IMR-90 (cell line): ENCODE results near the gene MYL12B. TPM values are rescaled to one million over a fixed set of nuclear protein-coding genes. Genes with fewer than 3 reads are reported as not detected.

ENCODE experiments used
- ATAC-seq: fragments of 200-7000 bp; cut with Tn5 transposase; 2 replicates; pipeline ENCODE4 v1.9.1; 2020; ENCODE audit warnings: low read depth, mild to moderate bottlenecking, moderate library complexity
- BruUV-seq: library from RNA; stranded (reverse); fragments of 400-500 nt; replicated peaks from 2 replicates; lab custom pipeline; 2021; lab: Mats Ljungman, UMichigan
- CTCF ChIA-PET: fragments of 300-600 bp; formaldehyde crosslinking; extraction: SDS; loops from one replicate; lab custom pipeline; 2021; ENCODE audit warnings: antibody characterized with exemption; lab: Yijun Ruan, JAX
- POLR2A ChIA-PET: fragments of 300-600 bp; sonication (Branson Sonifier 250); formaldehyde crosslinking; loops from one replicate; lab custom pipeline; 2022; ENCODE audit warnings: antibody characterized with exemption; ENCODE audit not compliant: unreplicated experiment; lab: Charles Lee
- DNase-seq: peaks from one replicate; pipeline ENCODE4 v3.0.0; 2013
- H2AFZ ChIP-seq: replicated peaks from 2 replicates; pipeline ENCODE3; 2013; ENCODE audit warnings: low read length, mild to moderate bottlenecking; ENCODE audit not compliant: poor library complexity
- H2AK5ac ChIP-seq: 2 replicates; pipeline ENCODE4 v1.6.1; 2013; ENCODE audit warnings: low read depth, low read length, inconsistent platforms
- H2AK9ac ChIP-seq: replicated peaks from 2 replicates; pipeline ENCODE3; 2013; ENCODE audit warnings: mild to moderate bottlenecking, low read depth, low read length, moderate library complexity; ENCODE audit not compliant: poor library complexity
- H2BK120ac ChIP-seq: 2 replicates; pipeline ENCODE4 v1.6.1; 2013; ENCODE audit warnings: low read depth, low read length, inconsistent platforms
- H2BK15ac ChIP-seq: 3 replicates; pipeline ENCODE4 v1.6.1; 2013; ENCODE audit warnings: low read depth, low read length, inconsistent platforms
- H2BK20ac ChIP-seq: 2 replicates; pipeline ENCODE4 v1.6.1; 2013; ENCODE audit warnings: low read depth, mild to moderate bottlenecking, inconsistent platforms, low read length, moderate library complexity
- H2BK5ac ChIP-seq: 2 replicates; pipeline ENCODE4 v1.6.1; 2013; ENCODE audit warnings: mild to moderate bottlenecking, low read depth, low read length, inconsistent platforms; ENCODE audit not compliant: poor library complexity, severe bottlenecking
- H3K14ac ChIP-seq: replicated peaks from 2 replicates; pipeline ENCODE4 v1.6.1; 2013; ENCODE audit warnings: low read depth, low read length, inconsistent platforms
- H3K18ac ChIP-seq: 2 replicates; pipeline ENCODE4 v1.6.1; 2013; ENCODE audit warnings: low read depth, low read length, control low read depth
- H3K23ac ChIP-seq: 2 replicates; pipeline ENCODE4 v1.6.1; 2013; ENCODE audit warnings: low read depth, low read length, inconsistent platforms
- H3K27ac ChIP-seq: 2 replicates; pipeline ENCODE4 v1.5.1; 2013; ENCODE audit warnings: mild to moderate bottlenecking, control low read depth, low read length; ENCODE audit not compliant: insufficient read depth
- H3K27me3 ChIP-seq: 2 replicates; pipeline ENCODE4 v1.6.1; 2013; ENCODE audit warnings: low read length; ENCODE audit not compliant: control insufficient read depth, insufficient read depth
- H3K36me3 ChIP-seq: 2 replicates; pipeline ENCODE4 v1.6.1; 2013; ENCODE audit warnings: low read length, mixed read lengths; ENCODE audit not compliant: control insufficient read depth, insufficient read depth
- H3K4ac ChIP-seq: 2 replicates; pipeline ENCODE4 v1.6.1; 2013; ENCODE audit warnings: low read depth, low read length, inconsistent platforms
- H3K4me1 ChIP-seq: 2 replicates; pipeline ENCODE4 v1.6.1; 2013; ENCODE audit warnings: low read length, mixed read lengths; ENCODE audit not compliant: control insufficient read depth, insufficient read depth
- H3K4me2 ChIP-seq: 2 replicates; pipeline ENCODE4 v1.6.1; 2013; ENCODE audit warnings: low read depth, mild to moderate bottlenecking, control low read depth, low read length, moderate library complexity
- H3K4me3 ChIP-seq: 2 replicates; pipeline ENCODE4 v1.5.1; 2013; ENCODE audit warnings: low read depth, mild to moderate bottlenecking, control low read depth, low read length, moderate library complexity; ENCODE audit not compliant: insufficient read depth
- H3K56ac ChIP-seq: 2 replicates; pipeline ENCODE4 v1.6.1; 2013; ENCODE audit warnings: low read length, inconsistent platforms; ENCODE audit not compliant: insufficient read depth; ENCODE audit errors: extremely low read depth
- H3K79me1 ChIP-seq, 2 experiments: 2 replicates each; pipeline ENCODE4 v1.6.1; 2013; ENCODE audit warnings: low read length in 2 of 2, inconsistent platforms in 1 of 2, low read depth in 1 of 2
- H3K9ac ChIP-seq: 2 replicates; pipeline ENCODE4 v1.6.1; 2013; ENCODE audit warnings: low read depth, low read length, control low read depth
- H3K9me1 ChIP-seq: 2 replicates; pipeline ENCODE4 v1.6.1; 2013; ENCODE audit warnings: low read length, inconsistent platforms; ENCODE audit not compliant: insufficient read depth
- H3K9me3 ChIP-seq: 2 replicates; pipeline ENCODE4 v1.6.1; 2013; ENCODE audit warnings: low read length; ENCODE audit not compliant: control insufficient read depth, insufficient read depth
- H4K20me1 ChIP-seq: 2 replicates; pipeline ENCODE4 v1.6.1; 2013; ENCODE audit warnings: low read length, inconsistent platforms; ENCODE audit not compliant: insufficient read depth
- H4K5ac ChIP-seq: 2 replicates; pipeline ENCODE4 v1.6.1; 2013; ENCODE audit warnings: mild to moderate bottlenecking, low read depth, low read length, control low read depth
- H4K8ac ChIP-seq, 2 experiments: 2 replicates each; pipeline ENCODE4 v1.6.1; 2013; ENCODE audit warnings: low read depth in 2 of 2, low read length in 2 of 2, control low read depth in 1 of 2, inconsistent platforms in 1 of 2
- H4K91ac ChIP-seq: 2 replicates; pipeline ENCODE4 v1.6.1; 2013; ENCODE audit warnings: low read depth, low read length, inconsistent platforms; ENCODE audit not compliant: insufficient read depth
- BHLHE40 ChIP-seq: fragments of 150-350 bp; IDR thresholded peaks from 2 replicates; pipeline ENCODE4 v1.6.1; 2016; ENCODE audit warnings: mild to moderate bottlenecking, low read depth, low read length
- CEBPB ChIP-seq: IDR thresholded peaks from 2 replicates; pipeline ENCODE4 v1.6.1; 2012; ENCODE audit warnings: low read depth, low read length, improper control_type of control experiment
- CHD1 ChIP-seq: IDR thresholded peaks from 2 replicates; pipeline ENCODE4 v1.6.1; 2012; ENCODE audit warnings: low read depth, low read length, improper control_type of control experiment
- FOS ChIP-seq: fragments of 150-350 bp; IDR thresholded peaks from 2 replicates; pipeline ENCODE4 v1.6.1; 2016; ENCODE audit warnings: low read depth, low read length
- MAFK ChIP-seq: IDR thresholded peaks from 2 replicates; pipeline ENCODE4 v1.6.1; 2012; ENCODE audit warnings: low read depth, low read length, improper control_type of control experiment
- MAZ ChIP-seq: IDR thresholded peaks from 2 replicates; pipeline ENCODE4 v1.6.1; 2012; ENCODE audit warnings: low read depth, mild to moderate bottlenecking, low read length, improper control_type of control experiment, moderate library complexity, borderline replicate concordance
- MXI1 ChIP-seq: IDR thresholded peaks from 2 replicates; pipeline ENCODE4 v1.6.1; 2012; ENCODE audit warnings: low read depth, mild to moderate bottlenecking, low read length, moderate library complexity, borderline replicate concordance
- NFE2L2 ChIP-seq: fragments of 150-350 bp; IDR thresholded peaks from 2 replicates; pipeline ENCODE4 v1.6.1; 2016; ENCODE audit warnings: low read depth, mild to moderate bottlenecking, low read length
- POLR2A ChIP-seq: IDR thresholded peaks from 2 replicates; pipeline ENCODE4 v1.6.1; 2012; ENCODE audit warnings: mild to moderate bottlenecking, low read depth, low read length
- RAD21 ChIP-seq: IDR thresholded peaks from 2 replicates; pipeline ENCODE4 v1.6.1; 2012; ENCODE audit warnings: low read length, improper control_type of control experiment
- RFX5 ChIP-seq: IDR thresholded peaks from 2 replicates; pipeline ENCODE4 v1.8.0; 2012; ENCODE audit warnings: low read depth, mild to moderate bottlenecking, low read length, moderate library complexity
- SMC3 ChIP-seq: fragments of 150-350 bp; IDR thresholded peaks from 2 replicates; pipeline ENCODE4 v1.6.1; 2016; ENCODE audit warnings: low read depth, mild to moderate bottlenecking, antibody characterized with exemption, low read length, moderate library complexity
- WGBS, 2 experiments: methylation state at CpG; one replicate each; pipeline versions ENCODE4 v1.1.5 to v1.1.7; 2013; ENCODE audit warnings: missing lambda C conversion rate in 2 of 2; ENCODE audit not compliant: insufficient read length in 1 of 2; ENCODE audit errors: extremely low coverage in 2 of 2; 5-methylcytosine and 5-hydroxymethylcytosine counted together
- dilution Hi-C: fragments of 300-500 bp; cut with HindIII; formaldehyde crosslinking; loops from one replicate; pipeline ENCODE4 v1.14.3; 2018; ENCODE audit warnings: low sequenced_read_pairs; ENCODE audit not compliant: unreplicated experiment
- in situ Hi-C: fragments of 300-500 bp; cut with MboI; formaldehyde crosslinking; loops from 3 replicates; pipeline ENCODE4 v1.14.3; 2019; ENCODE audit warnings: low sequenced_read_pairs, inconsistent platforms, mixed read lengths
- intact Hi-C: fragments of 100-400 bp; cut with micrococcal nuclease; formaldehyde crosslinking; loops from 2 replicates; pipeline ENCODE4 v1.10.0; 2022
- polyA plus RNA-seq, 3 experiments: library from polyadenylated mRNA; depleted of rRNA; stranded (reverse); fragments of >200 nt; gene quantifications; 2 replicates each; pipeline ENCODE4 v1.2.3, GENCODE V29; 2012; ENCODE audit warnings: low replicate concordance in 1 of 3
- total RNA-seq: library from RNA; depleted of rRNA; stranded (reverse); fragments of >200 nt; gene quantifications from 2 replicates; pipeline ENCODE4 v1.2.3, GENCODE V29; 2012
- TF ChIP-seq, protein P1 (sequence below): fragments of 150-350 bp; IDR thresholded peaks from 2 replicates; pipeline ENCODE4 v1.6.1; 2016; ENCODE audit warnings: low read depth, mild to moderate bottlenecking, low read length, moderate library complexity, borderline replicate concordance
- TF ChIP-seq, protein P2 (sequence below): fragments of 150-350 bp; IDR thresholded peaks from 2 replicates; pipeline ENCODE4 v1.6.1; 2017; ENCODE audit warnings: mild to moderate bottlenecking, antibody characterized with exemption, low read length, low read depth
- TF ChIP-seq, protein P3 (sequence below): conservative IDR thresholded peaks from 2 replicates; pipeline ENCODE4 v1.5.1; 2012; ENCODE audit warnings: mild to moderate bottlenecking, low read depth, low read length, improper control_type of control experiment

Gene MYL12B
- total and polyA plus RNA-seq, 2 of the 4 experiments (the other 2 are of a cell fraction): 692 to 816 TPM

DNA sequence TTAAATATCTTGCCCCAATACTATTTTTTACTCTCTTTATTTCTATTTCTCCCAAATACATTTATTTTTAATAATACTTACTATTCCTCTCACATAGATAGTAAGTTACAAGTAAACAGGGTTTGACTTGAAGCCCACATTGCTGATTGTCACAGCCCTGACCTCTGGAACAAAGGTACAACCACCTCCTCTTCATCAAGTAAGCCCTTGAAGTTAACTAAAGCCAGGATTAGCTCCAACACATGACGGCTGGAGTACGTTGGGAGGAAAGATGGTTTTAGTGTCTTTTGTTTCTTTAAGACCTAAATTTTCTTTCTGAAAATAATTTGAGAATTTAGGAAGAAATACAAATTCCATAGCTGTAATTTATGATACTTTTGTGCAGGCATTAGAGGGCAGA, 43.1 kb upstream of the MYL12B start:
- dilution Hi-C loops: no loop called here
- no CpG with 5 or more reads among the region's 2 CpGs for WGBS, 2 experiments
- TF ChIP-seq, protein P1, sequence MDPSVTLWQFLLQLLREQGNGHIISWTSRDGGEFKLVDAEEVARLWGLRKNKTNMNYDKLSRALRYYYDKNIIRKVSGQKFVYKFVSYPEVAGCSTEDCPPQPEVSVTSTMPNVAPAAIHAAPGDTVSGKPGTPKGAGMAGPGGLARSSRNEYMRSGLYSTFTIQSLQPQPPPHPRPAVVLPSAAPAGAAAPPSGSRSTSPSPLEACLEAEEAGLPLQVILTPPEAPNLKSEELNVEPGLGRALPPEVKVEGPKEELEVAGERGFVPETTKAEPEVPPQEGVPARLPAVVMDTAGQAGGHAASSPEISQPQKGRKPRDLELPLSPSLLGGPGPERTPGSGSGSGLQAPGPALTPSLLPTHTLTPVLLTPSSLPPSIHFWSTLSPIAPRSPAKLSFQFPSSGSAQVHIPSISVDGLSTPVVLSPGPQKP: no peak
- TF ChIP-seq POLR2A: no peak
- TF ChIP-seq RAD21: no peak
- TF ChIP-seq, protein P2, sequence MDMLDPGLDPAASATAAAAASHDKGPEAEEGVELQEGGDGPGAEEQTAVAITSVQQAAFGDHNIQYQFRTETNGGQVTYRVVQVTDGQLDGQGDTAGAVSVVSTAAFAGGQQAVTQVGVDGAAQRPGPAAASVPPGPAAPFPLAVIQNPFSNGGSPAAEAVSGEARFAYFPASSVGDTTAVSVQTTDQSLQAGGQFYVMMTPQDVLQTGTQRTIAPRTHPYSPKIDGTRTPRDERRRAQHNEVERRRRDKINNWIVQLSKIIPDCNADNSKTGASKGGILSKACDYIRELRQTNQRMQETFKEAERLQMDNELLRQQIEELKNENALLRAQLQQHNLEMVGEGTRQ: no peak
- TF ChIP-seq NFE2L2: no peak
- TF ChIP-seq, protein P3, sequence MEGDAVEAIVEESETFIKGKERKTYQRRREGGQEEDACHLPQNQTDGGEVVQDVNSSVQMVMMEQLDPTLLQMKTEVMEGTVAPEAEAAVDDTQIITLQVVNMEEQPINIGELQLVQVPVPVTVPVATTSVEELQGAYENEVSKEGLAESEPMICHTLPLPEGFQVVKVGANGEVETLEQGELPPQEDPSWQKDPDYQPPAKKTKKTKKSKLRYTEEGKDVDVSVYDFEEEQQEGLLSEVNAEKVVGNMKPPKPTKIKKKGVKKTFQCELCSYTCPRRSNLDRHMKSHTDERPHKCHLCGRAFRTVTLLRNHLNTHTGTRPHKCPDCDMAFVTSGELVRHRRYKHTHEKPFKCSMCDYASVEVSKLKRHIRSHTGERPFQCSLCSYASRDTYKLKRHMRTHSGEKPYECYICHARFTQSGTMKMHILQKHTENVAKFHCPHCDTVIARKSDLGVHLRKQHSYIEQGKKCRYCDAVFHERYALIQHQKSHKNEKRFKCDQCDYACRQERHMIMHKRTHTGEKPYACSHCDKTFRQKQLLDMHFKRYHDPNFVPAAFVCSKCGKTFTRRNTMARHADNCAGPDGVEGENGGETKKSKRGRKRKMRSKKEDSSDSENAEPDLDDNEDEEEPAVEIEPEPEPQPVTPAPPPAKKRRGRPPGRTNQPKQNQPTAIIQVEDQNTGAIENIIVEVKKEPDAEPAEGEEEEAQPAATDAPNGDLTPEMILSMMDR: no peak
- no peak for TF ChIP-seq FOS
- no peak for TF ChIP-seq RFX5
- no peak for TF ChIP-seq MAFK
- TF ChIP-seq SMC3: no peak
- TF ChIP-seq MXI1: no peak
- no peak for TF ChIP-seq BHLHE40
- no peak for TF ChIP-seq MAZ
- TF ChIP-seq CEBPB: no peak
- TF ChIP-seq CHD1: no peak
- Histone ChIP-seq H3K9ac (no peak overlapping the region), H2BK5ac (no peak overlapping the region), H2BK15ac (no peak overlapping the region), H3K56ac (no peak overlapping the region), H3K27me3 (peaks cover 8% of the 10 kb centered on the region), H2BK120ac (no peak overlapping the region), H3K18ac (no peak overlapping the region), H3K23ac (no peak overlapping the region), H3K4ac (no peak overlapping the region), H3K79me1 (no peaks in the 10 kb centered on the region), H3K9me3 (no peaks in the 10 kb centered on the region), H3K36me3 (no peaks in the 10 kb centered on the region), H4K91ac (no peak overlapping the region), H3K4me1 (no peaks in the 10 kb centered on the region), H4K5ac (no peak overlapping the region), H2AFZ (no peak overlapping the region), H3K4me3 (no peak overlapping the region), H4K8ac (no peak overlapping the region), H4K20me1 (no peaks in the 10 kb centered on the region), H2AK9ac (no peak overlapping the region), H3K4me2 (no peak overlapping the region), H2AK5ac (0 out of 2 replicates have a peak overlapping the region, but pooled peaks have one; percentile 21), H3K27ac (no peak overlapping the region), H3K9me1 (no peaks in the 10 kb centered on the region), H2BK20ac (no peak overlapping the region), H3K14ac (no peak overlapping the region)
- BruUV-seq: no TSS peak
- CTCF ChIA-PET: interaction anchor here (0.6 kb wide), 2 partner anchors 23 to 491 kb away, joined by 3 to 5 read pairs; no protein-coding TSS in a partner anchor
- in situ Hi-C loops: no loop called here
- ATAC-seq (no peak), DNase-seq (no peak)
- intact Hi-C loops: no loop called here
- POLR2A ChIA-PET: no interaction called here
